K562 (cell line): ENCODE measurements around the gene RABGAP1L. TPM values are rescaled to one million over a fixed set of nuclear protein-coding genes. Genes with fewer than 3 reads are reported as not detected.

Experiments used
- ARID1B ChIP-seq: fragments of 450-650 bp; IDR thresholded peaks from 2 replicates; pipeline ENCODE4 v1.6.1; 2016; ENCODE audit warnings: antibody characterized with exemption, mild to moderate bottlenecking, inconsistent platforms
- CBX5 ChIP-seq: IDR thresholded peaks from 2 replicates; pipeline ENCODE4 v1.6.1; 2014; ENCODE audit warnings: low read depth, borderline replicate concordance
- ELF2 ChIP-seq: fragments of 250-450 bp; sonication (Bioruptor Pico); IDR thresholded peaks from 2 replicates; pipeline ENCODE4 v1.5.0; 2021; ENCODE audit warnings: mild to moderate bottlenecking
- GTF2E2 ChIP-seq: fragments of 200-800 bp; sonication (Bioruptor generic); IDR thresholded peaks from 2 replicates; pipeline ENCODE4 v1.6.1; 2016; ENCODE audit warnings: missing genetic modification characterization, missing compliant biosample characterization
- HDAC8 ChIP-seq: fragments of 450-650 bp; IDR thresholded peaks from 2 replicates; pipeline ENCODE4 v1.6.1; 2016; ENCODE audit warnings: mild to moderate bottlenecking, missing genetic modification characterization, moderate library complexity, missing compliant biosample characterization
- HMG20A ChIP-seq: fragments of 450-650 bp; formaldehyde crosslinking; conservative IDR thresholded peaks from 2 replicates; pipeline ENCODE4 v1.4.0; 2020; ENCODE audit warnings: mild to moderate bottlenecking, mixed read lengths
- KDM5B ChIP-seq: fragments of 200-600 bp; sonication (generic); IDR thresholded peaks from 2 replicates; pipeline ENCODE4 v1.6.1; 2012; ENCODE audit warnings: low read depth, mild to moderate bottlenecking, moderate library complexity, low read length, control low read depth, inconsistent platforms; ENCODE audit not compliant: insufficient replicate concordance
- NKRF ChIP-seq: fragments of 450-650 bp; IDR thresholded peaks from 2 replicates; pipeline ENCODE4 v1.6.1; 2016; ENCODE audit warnings: borderline replicate concordance
- PML ChIP-seq: IDR thresholded peaks from 2 replicates; pipeline ENCODE4 v1.6.1; 2012; ENCODE audit warnings: low read length, inconsistent platforms
- PPARD ChIP-seq: fragments of 250-450 bp; sonication (Bioruptor Pico); IDR thresholded peaks from 2 replicates; pipeline ENCODE4 v1.8.0; 2022; ENCODE audit warnings: inconsistent platforms, mild to moderate bottlenecking, moderate library complexity
- SREBF1 ChIP-seq: fragments of 150-350 bp; IDR thresholded peaks from 2 replicates; pipeline ENCODE4 v1.6.1; 2014; ENCODE audit warnings: antibody characterized with exemption, low read depth, low read length, borderline replicate concordance
- TCF3 ChIP-seq: sonication (generic); formaldehyde crosslinking; IDR thresholded peaks from 2 replicates; pipeline ENCODE4 v1.4.0; 2020; ENCODE audit warnings: mild to moderate bottlenecking, missing genetic modification reagents
- YY1 ChIP-seq, 3 experiments: IDR thresholded peaks; 2 replicates each; pipeline ENCODE4 v1.6.1; 2011; ENCODE audit warnings: low read length in 2 of 3, mild to moderate bottlenecking in 2 of 3, moderate library complexity in 2 of 3, borderline replicate concordance in 1 of 3, control low read depth in 1 of 3, low read depth in 1 of 3; ENCODE audit not compliant: insufficient read depth in 3 of 3, insufficient replicate concordance in 2 of 3, control insufficient read depth in 1 of 3, insufficient read length in 1 of 3; ENCODE audit errors: extremely low read depth in 1 of 3
- polyA plus RNA-seq, 8 experiments: library from polyadenylated mRNA; depleted of rRNA in 4 of 8; stranded (reverse) in 5 of 8; unstranded in 3 of 8; fragments of >200 nt; fragmentation: Nextera tagmentation in 2 of 8; fragmentation: Illumina TruSeq in 1 of 8; extraction: Ambion mirVana in 2 of 8; extraction: Trizol in 1 of 8; gene quantifications; 2 replicates each; pipeline versions ENCODE4 v1.2.1 to v1.2.3, GENCODE V29; 2011 to 2014; ENCODE audit warnings: inconsistent platforms in 1 of 8, missing spikeins in 1 of 8
- total RNA-seq, 7 experiments: library from RNA; depleted of rRNA in 6 of 7; stranded (reverse); fragments of >200 nt in 6 of 7; fragmentation: Illumina TruSeq in 2 of 7; extraction: Trizol in 2 of 7; gene quantifications; 2 replicates each; pipeline versions ENCODE4 v1.2.1 to v1.2.3, GENCODE V29; 2011 to 2021; ENCODE audit warnings: low replicate concordance in 1 of 7
- TF ChIP-seq, protein P1 (sequence below): fragments of 250-450 bp; sonication (Bioruptor Pico); IDR thresholded peaks from 2 replicates; pipeline ENCODE4 v1.5.0; 2022; ENCODE audit warnings: mild to moderate bottlenecking
- TF ChIP-seq, protein P2 (sequence below): sonication (generic); formaldehyde crosslinking; IDR thresholded peaks from 2 replicates; pipeline ENCODE4 v1.8.1; 2023; ENCODE audit warnings: missing genetic modification reagents, mild to moderate bottlenecking, borderline replicate concordance
- TF ChIP-seq, protein P3 (sequence below): fragments of 450-650 bp; formaldehyde crosslinking; IDR thresholded peaks from 2 replicates; pipeline ENCODE4 v1.4.0; 2020; ENCODE audit warnings: mild to moderate bottlenecking

RABGAP1L gene
- total and polyA plus RNA-seq, 9 of the 15 experiments (the other 6 are each of a cell fraction or from before 2014, with no cell fraction given): 16.5 to 44.9 (median 26.7) TPM

- TF ChIP-seq, protein P1, sequence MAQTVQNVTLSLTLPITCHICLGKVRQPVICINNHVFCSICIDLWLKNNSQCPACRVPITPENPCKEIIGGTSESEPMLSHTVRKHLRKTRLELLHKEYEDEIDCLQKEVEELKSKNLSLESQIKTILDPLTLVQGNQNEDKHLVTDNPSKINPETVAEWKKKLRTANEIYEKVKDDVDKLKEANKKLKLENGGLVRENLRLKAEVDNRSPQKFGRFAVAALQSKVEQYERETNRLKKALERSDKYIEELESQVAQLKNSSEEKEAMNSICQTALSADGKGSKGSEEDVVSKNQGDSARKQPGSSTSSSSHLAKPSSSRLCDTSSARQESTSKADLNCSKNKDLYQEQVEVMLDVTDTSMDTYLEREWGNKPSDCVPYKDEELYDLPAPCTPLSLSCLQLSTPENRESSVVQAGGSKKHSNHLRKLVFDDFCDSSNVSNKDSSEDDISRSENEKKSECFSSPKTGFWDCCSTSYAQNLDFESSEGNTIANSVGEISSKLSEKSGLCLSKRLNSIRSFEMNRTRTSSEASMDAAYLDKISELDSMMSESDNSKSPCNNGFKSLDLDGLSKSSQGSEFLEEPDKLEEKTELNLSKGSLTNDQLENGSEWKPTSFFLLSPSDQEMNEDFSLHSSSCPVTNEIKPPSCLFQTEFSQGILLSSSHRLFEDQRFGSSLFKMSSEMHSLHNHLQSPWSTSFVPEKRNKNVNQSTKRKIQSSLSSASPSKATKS (CRISPR knock-in tag): no peak
- TF ChIP-seq NKRF: peak; percentile 88
- TF ChIP-seq GTF2E2 (tag): peak; percentile 96
- TF ChIP-seq, protein P2, sequence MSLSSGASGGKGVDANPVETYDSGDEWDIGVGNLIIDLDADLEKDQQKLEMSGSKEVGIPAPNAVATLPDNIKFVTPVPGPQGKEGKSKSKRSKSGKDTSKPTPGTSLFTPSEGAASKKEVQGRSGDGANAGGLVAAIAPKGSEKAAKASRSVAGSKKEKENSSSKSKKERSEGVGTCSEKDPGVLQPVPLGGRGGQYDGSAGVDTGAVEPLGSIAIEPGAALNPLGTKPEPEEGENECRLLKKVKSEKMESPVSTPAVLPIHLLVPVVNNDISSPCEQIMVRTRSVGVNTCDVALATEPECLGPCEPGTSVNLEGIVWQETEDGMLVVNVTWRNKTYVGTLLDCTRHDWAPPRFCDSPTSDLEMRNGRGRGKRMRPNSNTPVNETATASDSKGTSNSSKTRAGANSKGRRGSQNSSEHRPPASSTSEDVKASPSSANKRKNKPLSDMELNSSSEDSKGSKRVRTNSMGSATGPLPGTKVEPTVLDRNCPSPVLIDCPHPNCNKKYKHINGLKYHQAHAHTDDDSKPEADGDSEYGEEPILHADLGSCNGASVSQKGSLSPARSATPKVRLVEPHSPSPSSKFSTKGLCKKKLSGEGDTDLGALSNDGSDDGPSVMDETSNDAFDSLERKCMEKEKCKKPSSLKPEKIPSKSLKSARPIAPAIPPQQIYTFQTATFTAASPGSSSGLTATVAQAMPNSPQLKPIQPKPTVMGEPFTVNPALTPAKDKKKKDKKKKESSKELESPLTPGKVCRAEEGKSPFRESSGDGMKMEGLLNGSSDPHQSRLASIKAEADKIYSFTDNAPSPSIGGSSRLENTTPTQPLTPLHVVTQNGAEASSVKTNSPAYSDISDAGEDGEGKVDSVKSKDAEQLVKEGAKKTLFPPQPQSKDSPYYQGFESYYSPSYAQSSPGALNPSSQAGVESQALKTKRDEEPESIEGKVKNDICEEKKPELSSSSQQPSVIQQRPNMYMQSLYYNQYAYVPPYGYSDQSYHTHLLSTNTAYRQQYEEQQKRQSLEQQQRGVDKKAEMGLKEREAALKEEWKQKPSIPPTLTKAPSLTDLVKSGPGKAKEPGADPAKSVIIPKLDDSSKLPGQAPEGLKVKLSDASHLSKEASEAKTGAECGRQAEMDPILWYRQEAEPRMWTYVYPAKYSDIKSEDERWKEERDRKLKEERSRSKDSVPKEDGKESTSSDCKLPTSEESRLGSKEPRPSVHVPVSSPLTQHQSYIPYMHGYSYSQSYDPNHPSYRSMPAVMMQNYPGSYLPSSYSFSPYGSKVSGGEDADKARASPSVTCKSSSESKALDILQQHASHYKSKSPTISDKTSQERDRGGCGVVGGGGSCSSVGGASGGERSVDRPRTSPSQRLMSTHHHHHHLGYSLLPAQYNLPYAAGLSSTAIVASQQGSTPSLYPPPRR (CRISPR knock-in tag): no peak
- TF ChIP-seq CBX5: no peak
- TF ChIP-seq SREBF1: peak; percentile 69; the same call in 1 of the 2 replicates
- no peak for TF ChIP-seq ELF2 (CRISPR knock-in tag)
- TF ChIP-seq HDAC8 (tag): no peak
- TF ChIP-seq PML: peak; percentile 85; the same call in 1 of the 2 replicates
- TF ChIP-seq ARID1B: no peak
- peak; percentile 91 to 99 (median 99) for TF ChIP-seq YY1 (IDR thresholded peaks at IDR 0.05; ENCODE audit: borderline replicate concordance in 1 of 3, control insufficient read depth in 1 of 3, extremely low read depth in 1 of 3, insufficient read depth in 3 of 3, insufficient read length in 1 of 3, insufficient replicate concordance in 2 of 3, low read depth in 1 of 3, low read length in 2 of 3)
- TF ChIP-seq PPARD (CRISPR knock-in tag): no peak
- TF ChIP-seq TCF3 (CRISPR knock-in tag): peak; percentile 17; the same call in 1 of the 2 replicates
- peak; percentile 97 for TF ChIP-seq KDM5B
- TF ChIP-seq HMG20A (CRISPR knock-in tag): no peak
- TF ChIP-seq, protein P3, sequence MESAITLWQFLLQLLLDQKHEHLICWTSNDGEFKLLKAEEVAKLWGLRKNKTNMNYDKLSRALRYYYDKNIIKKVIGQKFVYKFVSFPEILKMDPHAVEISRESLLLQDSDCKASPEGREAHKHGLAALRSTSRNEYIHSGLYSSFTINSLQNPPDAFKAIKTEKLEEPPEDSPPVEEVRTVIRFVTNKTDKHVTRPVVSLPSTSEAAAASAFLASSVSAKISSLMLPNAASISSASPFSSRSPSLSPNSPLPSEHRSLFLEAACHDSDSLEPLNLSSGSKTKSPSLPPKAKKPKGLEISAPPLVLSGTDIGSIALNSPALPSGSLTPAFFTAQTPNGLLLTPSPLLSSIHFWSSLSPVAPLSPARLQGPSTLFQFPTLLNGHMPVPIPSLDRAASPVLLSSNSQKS (CRISPR knock-in tag): no peak
Observed at GRCh38 chr1:175023043-175023921, 864.0 kb downstream of the RABGAP1L start, which contains the start of gene MRPS14 (continued).
